ENCODE measurements around the gene EXOSC2. TPM values are rescaled to one million over a fixed set of nuclear protein-coding genes. Genes with fewer than 3 reads are reported as not detected.
A peak's percentile ranks its signal among the peaks of the same experiment; 100 is the strongest.

The EXOSC2 gene
- total and polyA plus RNA-seq, 2 of the 4 experiments (the other 2 are of a cell fraction): 27.0 to 48.6 TPM

DNA sequence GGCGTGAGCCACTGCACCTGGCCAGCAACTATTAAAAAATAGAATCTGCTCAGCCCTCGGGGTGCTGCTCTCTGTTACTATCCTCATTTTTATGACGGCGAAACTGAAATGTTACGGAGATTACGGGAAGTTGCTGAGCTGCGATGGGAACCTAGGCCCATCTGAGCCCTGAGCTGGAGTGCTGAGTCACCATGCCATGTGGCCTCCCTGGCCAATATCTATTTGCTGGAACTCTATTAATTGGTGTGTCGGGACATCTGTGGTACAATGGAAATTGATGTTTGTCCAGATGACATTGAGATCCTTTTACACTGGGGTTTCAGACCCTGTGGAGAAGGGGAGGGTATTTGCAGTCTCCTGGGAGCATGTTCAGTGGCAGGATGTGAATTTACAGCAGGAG is 21.1 kb upstream of the EXOSC2 start:
- 82% methylated on average over 7 of the region's 8 CpGs; no CpG with 5 or more reads in 1 of the 2 experiments for WGBS, 2 experiments (ENCODE audit: extremely low coverage in 2 of 2, insufficient read length in 1 of 2)
- in situ Hi-C loops (cut with MboI; ENCODE audit: low sequenced_read_pairs) (loop anchor here (25.0 kb wide), 1 partner anchor 560 kb away; no protein-coding TSS in a partner anchor), dilution Hi-C loops (cut with HindIII; ENCODE audit: low sequenced_read_pairs, unreplicated experiment) (no loop called here), intact Hi-C loops (cut with micrococcal nuclease) (no loop called here)
- DNase-seq: no peak
- Histone ChIP-seq H3K9me1 (ENCODE audit: insufficient read depth, low read length) (no peaks in the 10 kb centered on the region), H2AK9ac (replicated peaks; ENCODE audit: low read depth, low read length, poor library complexity) (no peak overlapping the region), H3K56ac (ENCODE audit: extremely low read depth, insufficient read depth, low read length) (no peak overlapping the region), H3K4me2 (ENCODE audit: low read depth, low read length) (no peak overlapping the region), H2AK5ac (ENCODE audit: low read depth, low read length) (no peak overlapping the region), H3K18ac (ENCODE audit: low read depth, low read length) (no peak overlapping the region), H4K91ac (ENCODE audit: insufficient read depth, low read depth, low read length) (no peak overlapping the region), H2BK20ac (ENCODE audit: low read depth, low read length) (no peak overlapping the region), H3K27me3 (ENCODE audit: control insufficient read depth, insufficient read depth, low read length) (peaks cover 26% of the 10 kb centered on the region), H3K79me1 (ENCODE audit: low read depth in 1 of 2, low read length in 2 of 2) (no peaks in the 10 kb centered on the region), H4K8ac (ENCODE audit: low read depth in 2 of 2, low read length in 2 of 2) (no peak overlapping the region), H3K9ac (ENCODE audit: low read depth, low read length) (no peak overlapping the region), H2BK15ac (ENCODE audit: low read depth, low read length) (no peak overlapping the region), H3K23ac (ENCODE audit: low read depth, low read length) (no peak overlapping the region), H3K36me3 (ENCODE audit: control insufficient read depth, insufficient read depth, low read length) (no peaks in the 10 kb centered on the region), H2BK120ac (ENCODE audit: low read depth, low read length) (no peak overlapping the region), H3K4me3 (ENCODE audit: insufficient read depth, low read depth, low read length) (no peak overlapping the region), H3K4me1 (ENCODE audit: control insufficient read depth, insufficient read depth, low read length) (no peaks in the 10 kb centered on the region), H3K4ac (ENCODE audit: low read depth, low read length) (no peak overlapping the region), H3K27ac (ENCODE audit: insufficient read depth, low read length) (no peak overlapping the region), H3K14ac (replicated peaks; ENCODE audit: low read depth, low read length) (no peak overlapping the region), H2AFZ (replicated peaks; ENCODE audit: low read length, poor library complexity) (no peak overlapping the region), H2BK5ac (ENCODE audit: low read depth, low read length, poor library complexity, severe bottlenecking) (no peak overlapping the region), H3K9me3 (ENCODE audit: control insufficient read depth, insufficient read depth, low read length) (no peaks in the 10 kb centered on the region), H4K5ac (ENCODE audit: low read depth, low read length) (no peak overlapping the region), H4K20me1 (ENCODE audit: insufficient read depth, low read length) (no peaks in the 10 kb centered on the region)
- ChIA-PET POLR2A (ENCODE audit: unreplicated experiment) (no interaction called here), CTCF (no interaction called here)
- TF ChIP-seq RAD21 (IDR thresholded peaks at IDR 0.05; ENCODE audit: low read length) (no peak), NFE2L2 (IDR thresholded peaks at IDR 0.05; ENCODE audit: low read depth, low read length) (peak; percentile 48; the same call in 1 of the 2 replicates), SMC3 (IDR thresholded peaks at IDR 0.05; ENCODE audit: low read depth, low read length) (no peak)
- no peak for ATAC-seq (ENCODE audit: low read depth)
- no TSS peak for BruUV-seq (replicated peaks)
